OCI-LY1 (cell line): Measurements from ENCODE around the gene SUPT3H.

ENCODE experiments used
- H2AFZ ChIP-seq: fragments of 200-600 bp; sonication (generic), shearing (Covaris generic); 2 replicates; pipeline ENCODE4 v1.6.0; 2014; ENCODE audit warnings: antibody characterized with exemption, mild to moderate bottlenecking, low read length
- H3F3A ChIP-seq: fragments of 200-600 bp; sonication (generic), shearing (Covaris generic); 2 replicates; pipeline ENCODE4 v1.6.0; 2014; ENCODE audit warnings: mild to moderate bottlenecking, antibody characterized with exemption, low read length, moderate library complexity; ENCODE audit not compliant: insufficient read depth
- H3K27ac ChIP-seq: fragments of 200-600 bp; sonication (generic); 2 replicates; pipeline ENCODE4 v1.5.1; 2014; ENCODE audit warnings: low read length, mixed run types, mild to moderate bottlenecking, low read depth; ENCODE audit not compliant: poor library complexity, severe bottlenecking
- H3K27me3 ChIP-seq: fragments of 200-600 bp; sonication (generic); 2 replicates; pipeline ENCODE4 v1.6.0; 2014; ENCODE audit warnings: antibody characterized with exemption, mild to moderate bottlenecking, low read length, moderate library complexity; ENCODE audit not compliant: insufficient read depth
- H3K36me3 ChIP-seq: fragments of 200-600 bp; sonication (generic); 2 replicates; pipeline ENCODE4 v1.6.1; 2014; ENCODE audit warnings: mild to moderate bottlenecking, antibody characterized with exemption, low read length, moderate library complexity, mixed read lengths; ENCODE audit not compliant: insufficient read depth
- H3K4me1 ChIP-seq: fragments of 200-600 bp; sonication (generic); 2 replicates; pipeline ENCODE4 v1.5.1; 2014; ENCODE audit warnings: mild to moderate bottlenecking, low read length, moderate library complexity; ENCODE audit not compliant: insufficient read depth, severe bottlenecking
- H3K4me2 ChIP-seq: fragments of 200-600 bp; sonication (generic), shearing (Covaris generic); 2 replicates; pipeline ENCODE4 v1.6.1; 2014; ENCODE audit warnings: low read length
- H3K4me3 ChIP-seq: fragments of 200-600 bp; sonication (generic); 2 replicates; pipeline ENCODE4 v1.5.1; 2014; ENCODE audit warnings: low read length, low read depth, mild to moderate bottlenecking, mixed read lengths; ENCODE audit not compliant: poor library complexity, severe bottlenecking
- H3K79me2 ChIP-seq: fragments of 200-600 bp; shearing (Covaris generic); 2 replicates; pipeline ENCODE4 v1.6.1; 2016; ENCODE audit warnings: mixed run types, low read length, mixed read lengths; ENCODE audit not compliant: insufficient read depth
- H3K9ac ChIP-seq: fragments of 200-600 bp; sonication (generic), shearing (Covaris generic); 2 replicates; pipeline ENCODE4 v1.6.1; 2014; ENCODE audit warnings: mild to moderate bottlenecking, low read length, mixed read lengths
- H3K9me2 ChIP-seq: fragments of 200-600 bp; sonication (generic), shearing (Covaris generic); 2 replicates; pipeline ENCODE4 v1.6.1; 2014; ENCODE audit warnings: low read depth, mild to moderate bottlenecking, low read length, mixed read lengths
- H3K9me3 ChIP-seq: fragments of 200-600 bp; shearing (Covaris generic); 2 replicates; pipeline ENCODE4 v1.6.1; 2014; ENCODE audit warnings: low read length, mixed read lengths
- H4K20me1 ChIP-seq: fragments of 200-600 bp; sonication (generic), shearing (Covaris generic); 2 replicates; pipeline ENCODE4 v1.6.0; 2016; ENCODE audit warnings: mild to moderate bottlenecking, low read length; ENCODE audit not compliant: insufficient read depth
- CTCF ChIP-seq: fragments of 200-600 bp; sonication (generic), shearing (Covaris generic); IDR thresholded peaks from 2 replicates; pipeline ENCODE4 v1.5.1; 2017; ENCODE audit warnings: mild to moderate bottlenecking, antibody characterized with exemption, low read length, moderate library complexity, mixed read lengths
- EZH2 ChIP-seq: fragments of 200-600 bp; sonication (generic), shearing (Covaris generic); IDR thresholded peaks from 2 replicates; pipeline ENCODE4 v1.8.0; 2017; ENCODE audit warnings: borderline replicate concordance, mixed run types, mild to moderate bottlenecking, antibody characterized with exemption, low read length, moderate library complexity, mixed read lengths

The SUPT3H gene

GRCh38 chr6:45126033-45126432 is 251.7 kb downstream of the SUPT3H start:
- no peak overlapping the region for H3K27ac ChIP-seq
- H3K9me3 ChIP-seq, result no peaks in the 10 kb centered on the region
- no peaks in the 10 kb centered on the region for H3F3A ChIP-seq
- TF ChIP-seq CTCF (no peak), EZH2 (no peak)
- H3K9ac ChIP-seq, result no peak overlapping the region
- no peaks in the 10 kb centered on the region for H3K9me2 ChIP-seq
- no peaks in the 10 kb centered on the region for H3K27me3 ChIP-seq
- no peak overlapping the region for H3K4me2 ChIP-seq
- no peaks in the 10 kb centered on the region for H4K20me1 ChIP-seq
- H3K79me2 ChIP-seq, result no peaks in the 10 kb centered on the region
- no peaks in the 10 kb centered on the region for H3K4me1 ChIP-seq
- no peak overlapping the region for H2AFZ ChIP-seq
- H3K36me3 ChIP-seq, result no peaks in the 10 kb centered on the region
- H3K4me3 ChIP-seq, result no peak overlapping the region

- no peaks in the 10 kb centered on the region for H3K9me2 ChIP-seq
- H3K27me3 ChIP-seq, result no peaks in the 10 kb centered on the region
- TF ChIP-seq EZH2, result no peak
- no peak for TF ChIP-seq CTCF
Observed at GRCh38 chr6:45123023-45123422, 254.7 kb downstream of the SUPT3H start.

GRCh38 chr6:45118754-45119153 is 259.0 kb downstream of the SUPT3H start:
- Histone ChIP-seq H2AFZ (no peak overlapping the region), H3K9ac (no peak overlapping the region), H3K79me2 (no peaks in the 10 kb centered on the region), H3K4me3 (no peak overlapping the region), H3K9me3 (no peaks in the 10 kb centered on the region), H3K36me3 (no peaks in the 10 kb centered on the region), H3K27me3 (no peaks in the 10 kb centered on the region), H3K27ac (no peak overlapping the region), H4K20me1 (no peaks in the 10 kb centered on the region), H3F3A (no peaks in the 10 kb centered on the region), H3K9me2 (no peaks in the 10 kb centered on the region), H3K4me1 (no peaks in the 10 kb centered on the region), H3K4me2 (no peak overlapping the region)
- no peak for TF ChIP-seq EZH2
- no peak for TF ChIP-seq CTCF

More at GRCh38 chr6:45123023-45123422, 254.7 kb downstream of the SUPT3H start:
- no peak overlapping the region for H3K4me3 ChIP-seq
- H3K27ac ChIP-seq, result no peak overlapping the region
- H3K4me1 ChIP-seq, result no peaks in the 10 kb centered on the region
- H3K4me2 ChIP-seq, result no peak overlapping the region
- no peaks in the 10 kb centered on the region for H3K36me3 ChIP-seq
- H4K20me1 ChIP-seq, result no peaks in the 10 kb centered on the region
- H3K79me2 ChIP-seq, result no peaks in the 10 kb centered on the region
- H3K9ac ChIP-seq, result no peak overlapping the region
- H3K9me3 ChIP-seq, result no peaks in the 10 kb centered on the region
- H2AFZ ChIP-seq, result no peak overlapping the region
- no peaks in the 10 kb centered on the region for H3F3A ChIP-seq
